Heart left ventricle (tissue), 13 donors: ENCODE data around the gene CBL.
"Not testable (repeated sequence)": the region's sequence is repeated elsewhere in the genome, so short reads cannot be mapped to it uniquely, and the experiment has no call there.

Source experiments
- CTCF ChIP-seq, 12 donors: fragments of 200-600 bp; sonication (generic) in 4 of 12; IDR thresholded peaks; one replicate each; pipeline versions ENCODE4 v1.5.0 to v1.8.0; 2018 to 2022; ENCODE audit warnings: antibody characterized with exemption in 12 of 12, mild to moderate bottlenecking in 5 of 12
- POLR2A ChIP-seq, 2 donors: fragments of 450-650 bp; IDR thresholded peaks; one replicate each; pipeline ENCODE4 v1.6.1; 2017; ENCODE audit warnings: antibody characterized with exemption in 2 of 2, mild to moderate bottlenecking in 2 of 2, moderate library complexity in 2 of 2
- donor health status: ischemic (EF 13 %, LVEDD 7.1; RV severe dilation, severe dysfunction).
- donor health status: DM: no; HTN: yes; CAD: no.
- donor health status: DM: no; HTN: no; CAD: no.
- donor health status: ischemic (EF 25% LVEDD 6.9; RV normal size, moderate dysfunction).
- donor health status: ischemic (EF 25% LVEDD 5.7; RV mildly dilated, moderate dysfunction).
- donor health status: ischemic (EF 35%, LVEDD 5.7; RV mildly dilated, moderate dysfunction).
- donor health status: nonischemic (EF 11% LVEDD 7.7; RV severe dilation, severe dysfunction).
- donor health status: DM: yes; HTN: yes; CAD: no.
- donor health status: PGD.
- donor health status: ischemic (EF 29% LVEDD 5.4; RV normal size, mild dysfunction).
- donor health status: nonischemic (EF 23%, LVEDD 6.1; RV moderate dilation, normal function).

DNA sequence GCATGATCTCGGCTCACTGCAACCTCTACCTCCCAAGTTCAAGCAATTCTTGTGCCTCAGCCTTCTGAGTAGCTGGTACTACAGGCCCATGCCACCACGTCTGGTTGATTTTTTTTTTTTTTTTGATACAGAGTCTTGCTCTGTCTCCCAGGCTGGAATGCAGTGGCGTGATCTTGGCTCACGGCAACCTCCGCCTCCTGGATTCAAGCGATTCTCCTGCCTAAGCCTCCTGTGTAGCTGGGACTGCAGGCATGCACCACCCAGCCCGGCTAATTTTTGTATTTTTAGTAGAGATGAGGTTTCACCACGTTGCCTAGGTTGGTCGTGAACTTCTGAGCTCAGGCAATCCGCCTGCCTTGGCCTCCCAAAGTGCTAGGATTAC is 39.1 kb upstream of the CBL start:
- not testable (repeated sequence) for TF ChIP-seq CTCF, POLR2A (IDR thresholded peaks at IDR 0.05)
